Measurements from ENCODE around the gene GCN1.
"Not testable (repeated sequence)": the region's sequence is repeated elsewhere in the genome, so short reads cannot be mapped to it uniquely, and the experiment has no call there.

The GCN1 gene

GRCh38 chr12:120197542-120197887, 3.0 kb upstream of the GCN1 start:
- no peak for DNase-seq
- in situ Hi-C loops (cut with HindIII; ENCODE audit: low pct_ligation_motif_present, low pct_unique_long_range_greater_than_20kb, low sequenced_read_pairs): no loop called here

- DNase-seq; in situ Hi-C loops (cut with HindIII; ENCODE audit: low pct_ligation_motif_present, low pct_unique_long_range_greater_than_20kb, low sequenced_read_pairs): not testable (repeated sequence)
These were observed 2.5 kb upstream of the GCN1 start for GRCh38 chr12:120196817-120197541.

GRCh38 chr12:120196363-120196762, 1.8 kb upstream of the GCN1 start:
- in situ Hi-C loops (cut with HindIII; ENCODE audit: low pct_ligation_motif_present, low pct_unique_long_range_greater_than_20kb, low sequenced_read_pairs): no loop called here
- DNase-seq: no peak

GRCh38 chr12:120194226-120194533, 335 bp downstream of the GCN1 start:
- in situ Hi-C loops (cut with HindIII; ENCODE audit: low pct_ligation_motif_present, low pct_unique_long_range_greater_than_20kb, low sequenced_read_pairs): no loop called here
- DNase-seq: no peak

GRCh38 chr12:120193286-120193685, 1.2 kb downstream of the GCN1 start:
- in situ Hi-C loops (cut with HindIII; ENCODE audit: low pct_ligation_motif_present, low pct_unique_long_range_greater_than_20kb, low sequenced_read_pairs); DNase-seq: not testable (repeated sequence)

GRCh38 chr12:120190985-120191480, 3.5 kb downstream of the GCN1 start:
- in situ Hi-C loops (cut with HindIII; ENCODE audit: low pct_ligation_motif_present, low pct_unique_long_range_greater_than_20kb, low sequenced_read_pairs): no loop called here
- DNase-seq: no peak

GRCh38 chr12:120190386-120190785, 4.1 kb downstream of the GCN1 start:
- DNase-seq: no peak
- in situ Hi-C loops (cut with HindIII; ENCODE audit: low pct_ligation_motif_present, low pct_unique_long_range_greater_than_20kb, low sequenced_read_pairs): no loop called here

- DNase-seq: no peak
- in situ Hi-C loops (cut with HindIII; ENCODE audit: low pct_ligation_motif_present, low pct_unique_long_range_greater_than_20kb, low sequenced_read_pairs): no loop called here
These were observed 7.9 kb downstream of the GCN1 start for GRCh38 chr12:120186654-120187053.

- peak; percentile 90 for DNase-seq
- in situ Hi-C loops (cut with HindIII; ENCODE audit: low pct_ligation_motif_present, low pct_unique_long_range_greater_than_20kb, low sequenced_read_pairs): no loop called here
These were observed 11.3 kb downstream of the GCN1 start for GRCh38 chr12:120183211-120183631.

GRCh38 chr12:120181991-120182631, 12.4 kb downstream of the GCN1 start:
- in situ Hi-C loops (cut with HindIII; ENCODE audit: low pct_ligation_motif_present, low pct_unique_long_range_greater_than_20kb, low sequenced_read_pairs): no loop called here

GRCh38 chr12:120180975-120181374, 13.5 kb downstream of the GCN1 start:
- DNase-seq: no peak
- in situ Hi-C loops (cut with HindIII; ENCODE audit: low pct_ligation_motif_present, low pct_unique_long_range_greater_than_20kb, low sequenced_read_pairs): no loop called here

More at GRCh38 chr12:120181991-120182631, 12.4 kb downstream of the GCN1 start:
- DNase-seq: peak; percentile 74

- no peak for DNase-seq
- in situ Hi-C loops (cut with HindIII; ENCODE audit: low pct_ligation_motif_present, low pct_unique_long_range_greater_than_20kb, low sequenced_read_pairs): no loop called here
These were observed 19.0 kb downstream of the GCN1 start for GRCh38 chr12:120175537-120175936.

GRCh38 chr12:120175062-120175461, 19.5 kb downstream of the GCN1 start:
- DNase-seq: no peak
- in situ Hi-C loops (cut with HindIII; ENCODE audit: low pct_ligation_motif_present, low pct_unique_long_range_greater_than_20kb, low sequenced_read_pairs): no loop called here

- DNase-seq: no peak
- in situ Hi-C loops (cut with HindIII; ENCODE audit: low pct_ligation_motif_present, low pct_unique_long_range_greater_than_20kb, low sequenced_read_pairs): no loop called here
These were observed 22.5 kb downstream of the GCN1 start for GRCh38 chr12:120172053-120172452.

GRCh38 chr12:120170631-120171030, 23.9 kb downstream of the GCN1 start:
- DNase-seq: no peak
- in situ Hi-C loops (cut with HindIII; ENCODE audit: low pct_ligation_motif_present, low pct_unique_long_range_greater_than_20kb, low sequenced_read_pairs): no loop called here

- in situ Hi-C loops (cut with HindIII; ENCODE audit: low pct_ligation_motif_present, low pct_unique_long_range_greater_than_20kb, low sequenced_read_pairs): no loop called here
- DNase-seq: no peak
These were observed 24.6 kb downstream of the GCN1 start for GRCh38 chr12:120169946-120170345.

GRCh38 chr12:120168337-120168736, 26.2 kb downstream of the GCN1 start:
- in situ Hi-C loops (cut with HindIII; ENCODE audit: low pct_ligation_motif_present, low pct_unique_long_range_greater_than_20kb, low sequenced_read_pairs): no loop called here
- DNase-seq: no peak

GRCh38 chr12:120167529-120168095, 26.9 kb downstream of the GCN1 start:
- no peak for DNase-seq
- in situ Hi-C loops (cut with HindIII; ENCODE audit: low pct_ligation_motif_present, low pct_unique_long_range_greater_than_20kb, low sequenced_read_pairs): no loop called here

- in situ Hi-C loops (cut with HindIII; ENCODE audit: low pct_ligation_motif_present, low pct_unique_long_range_greater_than_20kb, low sequenced_read_pairs): no loop called here
- no peak for DNase-seq
These were observed 30.2 kb downstream of the GCN1 start for GRCh38 chr12:120164293-120164692.

- DNase-seq: no peak
- in situ Hi-C loops (cut with HindIII; ENCODE audit: low pct_ligation_motif_present, low pct_unique_long_range_greater_than_20kb, low sequenced_read_pairs): no loop called here
These were observed 31.8 kb downstream of the GCN1 start for GRCh38 chr12:120162763-120163162.

Measured in ACHN (cell line).